GM23338 (cell line): ENCODE measurements around the gene GALNT6.

Source experiments
- CREB1 ChIP-seq: fragments of 250-450 bp; sonication (Bioruptor Pico); IDR thresholded peaks from 2 replicates; pipeline ENCODE4 v1.5.0; 2020; ENCODE audit warnings: low read depth, mild to moderate bottlenecking, moderate library complexity
- CTCF ChIP-seq, 2 experiments: fragments of 200-600 bp in 1 of 2; sonication (generic) in 1 of 2; conservative IDR thresholded peaks; 2 replicates each; pipeline versions ENCODE4 v1.5.1 to v1.6.1; 2016 to 2017; ENCODE audit warnings: antibody characterized with exemption in 2 of 2, low read depth in 2 of 2, mild to moderate bottlenecking in 2 of 2, moderate library complexity in 1 of 2
- EZH2 ChIP-seq: fragments of 200-600 bp; sonication (generic); IDR thresholded peaks from one replicate; pipeline ENCODE4 v1.8.0; 2017; ENCODE audit warnings: antibody characterized with exemption, mild to moderate bottlenecking, low read depth; ENCODE audit not compliant: unreplicated experiment
- REST ChIP-seq: IDR thresholded peaks from one replicate; pipeline ENCODE4 v1.6.1; 2018; ENCODE audit warnings: antibody characterized with exemption; ENCODE audit not compliant: unreplicated experiment
- STAT1 ChIP-seq: IDR thresholded peaks from one replicate; pipeline ENCODE4 v1.6.1; 2016; ENCODE audit warnings: antibody characterized with exemption; ENCODE audit not compliant: unreplicated experiment

- TF ChIP-seq EZH2 = no peak
- TF ChIP-seq CREB1 (CRISPR knock-in tag) = no peak
- TF ChIP-seq CTCF (conservative IDR thresholded peaks at IDR 0.05; ENCODE audit: low read depth in 2 of 2) = no peak
- no peak for TF ChIP-seq REST
- TF ChIP-seq STAT1 = no peak
Measured at GRCh38 chr12:51386351-51386750, 4.9 kb downstream of the GALNT6 start.
